Cardiac muscle cell (in vitro differentiated cells and primary cell): ENCODE results near the gene RAPGEF6. TPM values are rescaled to one million over a fixed set of nuclear protein-coding genes. Genes with fewer than 3 reads are reported as not detected.
"Not testable (repeated sequence)": the region's sequence is repeated elsewhere in the genome, so short reads cannot be mapped to it uniquely, and the experiment has no call there.

Experiments
- DNase-seq, 2 donors: peaks; one replicate each; pipeline versions ENCODE4 v3.0.0 to v3.0.0-alpha.2; 2010 to 2017; ENCODE audit warnings: low read depth in 1 of 2, low spot score in 1 of 2
- H3K27ac ChIP-seq: fragments of 200-600 bp; sonication (generic); 2 replicates; pipeline ENCODE4 v1.5.1; 2016
- H3K27me3 ChIP-seq: fragments of 200-600 bp; sonication (generic); 2 replicates; pipeline ENCODE4 v1.6.0; 2016; ENCODE audit warnings: control low read depth
- H3K36me3 ChIP-seq: fragments of 200-600 bp; sonication (generic); 2 replicates; pipeline ENCODE4 v1.5.1; 2016; ENCODE audit warnings: control low read depth
- H3K4me1 ChIP-seq: fragments of 200-600 bp; sonication (generic); 2 replicates; pipeline ENCODE4 v1.8.1; 2017; ENCODE audit warnings: low read depth, mild to moderate bottlenecking, mixed run types
- H3K4me3 ChIP-seq: fragments of 200-600 bp; sonication (generic); 2 replicates; pipeline ENCODE4 v1.5.1; 2016; ENCODE audit warnings: mild to moderate bottlenecking
- H3K9me3 ChIP-seq: fragments of 200-600 bp; sonication (generic); 2 replicates; pipeline ENCODE4 v1.5.1; 2017; ENCODE audit warnings: low read depth, mild to moderate bottlenecking, control low read depth
- polyA plus RNA-seq: library from polyadenylated mRNA; unstranded; fragments of >200 nt; fragmentation: Nextera tagmentation; extraction: Ambion mirVana; gene quantifications from 2 replicates; pipeline ENCODE4 v1.2.1, GENCODE V29; 2016
- total RNA-seq: library from RNA; depleted of rRNA; stranded (reverse); fragments of >200 nt; gene quantifications from 2 replicates; pipeline ENCODE4 v1.2.3, GENCODE V29; 2016
- TF ChIP-seq, protein P1 (sequence below): IDR thresholded peaks from 2 replicates; pipeline ENCODE4 v1.5.1; 2012; ENCODE audit warnings: low read depth, mild to moderate bottlenecking, low read length

The RAPGEF6 gene
- total and polyA plus RNA-seq, 2 experiments from 2014 or later = 10.8 to 22.3 TPM

- H3K27ac ChIP-seq = no peak overlapping the region
- H3K4me3 ChIP-seq = no peak overlapping the region
- H3K27me3 ChIP-seq = no peaks in the 10 kb centered on the region
- peaks cover 13% of the 10 kb centered on the region for H3K4me1 ChIP-seq
- no peaks in the 10 kb centered on the region for H3K9me3 ChIP-seq
- H3K36me3 ChIP-seq = no peaks in the 10 kb centered on the region
- TF ChIP-seq, protein P1, sequence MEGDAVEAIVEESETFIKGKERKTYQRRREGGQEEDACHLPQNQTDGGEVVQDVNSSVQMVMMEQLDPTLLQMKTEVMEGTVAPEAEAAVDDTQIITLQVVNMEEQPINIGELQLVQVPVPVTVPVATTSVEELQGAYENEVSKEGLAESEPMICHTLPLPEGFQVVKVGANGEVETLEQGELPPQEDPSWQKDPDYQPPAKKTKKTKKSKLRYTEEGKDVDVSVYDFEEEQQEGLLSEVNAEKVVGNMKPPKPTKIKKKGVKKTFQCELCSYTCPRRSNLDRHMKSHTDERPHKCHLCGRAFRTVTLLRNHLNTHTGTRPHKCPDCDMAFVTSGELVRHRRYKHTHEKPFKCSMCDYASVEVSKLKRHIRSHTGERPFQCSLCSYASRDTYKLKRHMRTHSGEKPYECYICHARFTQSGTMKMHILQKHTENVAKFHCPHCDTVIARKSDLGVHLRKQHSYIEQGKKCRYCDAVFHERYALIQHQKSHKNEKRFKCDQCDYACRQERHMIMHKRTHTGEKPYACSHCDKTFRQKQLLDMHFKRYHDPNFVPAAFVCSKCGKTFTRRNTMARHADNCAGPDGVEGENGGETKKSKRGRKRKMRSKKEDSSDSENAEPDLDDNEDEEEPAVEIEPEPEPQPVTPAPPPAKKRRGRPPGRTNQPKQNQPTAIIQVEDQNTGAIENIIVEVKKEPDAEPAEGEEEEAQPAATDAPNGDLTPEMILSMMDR = no peak
- DNase-seq = peak in 1 of 2 donors; percentile 48
Measured at GRCh38 chr5:131607903-131608540, 27.0 kb downstream of the RAPGEF6 start.

DNA sequence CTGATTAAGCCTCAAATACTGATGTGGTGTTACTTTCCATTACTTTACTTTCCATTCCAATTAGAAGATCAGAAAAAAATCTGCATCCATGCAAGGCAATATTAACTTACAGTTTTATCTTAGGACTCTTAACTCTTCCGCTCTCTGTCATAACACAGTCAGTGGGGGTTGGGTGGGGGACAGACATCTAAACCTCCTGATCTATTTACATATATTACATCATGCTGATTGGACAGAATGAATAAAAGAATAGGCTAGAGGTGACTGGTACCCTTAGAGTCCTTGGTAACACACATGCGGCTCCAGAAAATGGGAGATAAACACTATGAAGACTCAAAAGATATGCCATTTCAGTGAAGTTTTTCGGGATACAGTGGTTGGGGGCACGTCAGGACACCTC, 27.6 kb downstream of the RAPGEF6 start:
- TF ChIP-seq, protein P1 = no peak
- Histone ChIP-seq H3K4me1 (peaks cover 13% of the 10 kb centered on the region), H3K9me3 (no peaks in the 10 kb centered on the region), H3K36me3 (no peaks in the 10 kb centered on the region), H3K4me3 (no peak overlapping the region), H3K27ac (no peak overlapping the region), H3K27me3 (no peaks in the 10 kb centered on the region)
- no peak for DNase-seq

DNA sequence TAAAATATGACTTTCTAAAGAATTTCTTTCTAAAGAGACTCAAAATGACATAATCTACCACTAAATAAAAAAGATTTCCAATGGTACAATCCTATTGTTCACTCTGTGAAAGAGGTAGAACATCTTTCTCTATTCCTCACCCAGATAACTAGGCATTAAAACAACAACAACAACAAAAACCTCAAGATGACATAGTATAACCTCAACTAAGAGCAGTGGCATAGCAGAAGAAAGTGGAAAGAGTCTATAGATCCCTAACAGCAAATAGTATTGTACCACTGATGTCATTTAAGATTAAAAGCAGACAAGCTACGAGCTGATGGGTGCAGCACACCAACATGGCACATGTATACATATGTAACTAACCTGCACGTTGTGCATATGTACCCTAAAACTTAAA, 29.9 kb downstream of the RAPGEF6 start:
- Histone ChIP-seq H3K27ac (no peak overlapping the region), H3K9me3 (no peaks in the 10 kb centered on the region), H3K4me3 (no peak overlapping the region), H3K36me3 (peaks cover 3% of the 10 kb centered on the region), H3K27me3 (no peaks in the 10 kb centered on the region), H3K4me1 (peaks cover 13% of the 10 kb centered on the region)
- no peak for DNase-seq
- TF ChIP-seq, protein P1 = no peak

GRCh38 chr5:131595088-131596033, 39.7 kb downstream of the RAPGEF6 start:
- Histone ChIP-seq H3K36me3 (peaks cover 7% of the 10 kb centered on the region), H3K4me3 (no peak overlapping the region), H3K27ac (no peak overlapping the region), H3K4me1 (peaks cover 2% of the 10 kb centered on the region), H3K9me3 (no peaks in the 10 kb centered on the region), H3K27me3 (no peaks in the 10 kb centered on the region)
- TF ChIP-seq, protein P1 = no peak
- DNase-seq = no peak

DNA sequence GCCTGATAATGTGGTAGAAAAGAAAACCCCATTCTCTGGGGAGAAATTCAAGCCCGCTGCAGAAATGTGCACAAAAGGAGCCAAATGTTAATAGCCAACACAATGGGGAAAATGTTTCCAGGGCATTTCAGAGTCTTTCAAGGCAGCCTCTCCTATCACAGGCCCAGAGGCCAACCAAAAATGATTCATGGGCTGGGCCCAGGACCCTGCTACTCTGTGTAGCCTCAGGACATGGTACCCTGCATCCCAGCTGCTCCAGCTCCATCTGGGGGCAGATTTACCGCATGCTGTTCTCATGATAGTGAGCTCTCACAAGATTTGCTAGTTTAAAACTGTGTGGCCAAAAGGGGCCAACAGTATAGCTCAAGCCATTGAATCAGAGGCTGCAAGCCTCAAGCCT, 41.1 kb downstream of the RAPGEF6 start:
- no peak overlapping the region for H3K27ac ChIP-seq
- no peaks in the 10 kb centered on the region for H3K9me3 ChIP-seq
- H3K27me3 ChIP-seq = no peaks in the 10 kb centered on the region
- no peak for DNase-seq
- TF ChIP-seq, protein P1 = no peak
- no peak overlapping the region for H3K4me3 ChIP-seq
- H3K36me3 ChIP-seq = peaks cover 7% of the 10 kb centered on the region
- H3K4me1 ChIP-seq = peaks cover 2% of the 10 kb centered on the region

GRCh38 chr5:131593436-131593835, 41.6 kb downstream of the RAPGEF6 start:
- DNase-seq = peak in 1 of 2 donors; percentile 6
- not testable (repeated sequence) for H3K4me3 ChIP-seq, H3K36me3 ChIP-seq, H3K4me1 ChIP-seq, H3K9me3 ChIP-seq, H3K27me3 ChIP-seq, H3K27ac ChIP-seq
